Upper lobe of left lung (tissue), 6 donors: Measurements from ENCODE around the gene CBLL2. TPM values are rescaled to one million over a fixed set of nuclear protein-coding genes. Genes with fewer than 3 reads are reported as not detected.
A peak's percentile ranks its signal among the peaks of the same experiment; 100 is the strongest.
"Not testable (repeated sequence)": the region's sequence is repeated elsewhere in the genome, so short reads cannot be mapped to it uniquely, and the experiment has no call there.

Experiments used
- ATAC-seq, 2 donors: fragments of 200-7000 bp; cut with Tn5 transposase; one replicate each; pipeline ENCODE4 v1.9.1; 2022; ENCODE audit warnings: mild to moderate bottlenecking in 2 of 2, moderate library complexity in 2 of 2; ENCODE audit not compliant: low FRiP score in 2 of 2
- DNase-seq, 2 donors: peaks; one replicate each; pipeline ENCODE4 v3.0.0-alpha.2; 2019 to 2020
- H3K27ac ChIP-seq, 4 donors: fragments of 200-600 bp; sonication (generic); one replicate each; pipeline ENCODE4 v1.5.1; 2016 to 2019
- H3K27me3 ChIP-seq, 4 donors: fragments of 200-600 bp; sonication (generic); one replicate each; pipeline ENCODE4 v1.5.1; 2017 to 2019
- H3K36me3 ChIP-seq, 4 donors: fragments of 200-600 bp; sonication (generic); one replicate each; pipeline ENCODE4 v1.5.1; 2016 to 2019
- H3K4me1 ChIP-seq, 4 donors: fragments of 200-600 bp; sonication (generic); one replicate each; pipeline ENCODE4 v1.5.1; 2018 to 2019
- H3K4me3 ChIP-seq, 4 donors: fragments of 200-600 bp; sonication (generic); one replicate each; pipeline ENCODE4 v1.5.1; 2017 to 2019; ENCODE audit warnings: mild to moderate bottlenecking in 2 of 4, moderate library complexity in 1 of 4
- H3K9me3 ChIP-seq, 4 donors: fragments of 200-600 bp; sonication (generic); one replicate each; pipeline ENCODE4 v1.5.1; 2018 to 2019
- EP300 ChIP-seq, 4 donors: sonication (generic); formaldehyde crosslinking; IDR thresholded peaks; one replicate each; pipeline ENCODE4 v1.5.1; 2017; ENCODE audit warnings: antibody characterized with exemption in 4 of 4, control low read depth in 2 of 4
- POLR2A ChIP-seq, 4 donors: fragments of 450-650 bp; IDR thresholded peaks; one replicate each; pipeline ENCODE4 v1.5.1; 2016 to 2017; ENCODE audit warnings: antibody characterized with exemption in 4 of 4, mild to moderate bottlenecking in 2 of 4
- POLR2AphosphoS5 ChIP-seq, 2 donors: sonication (generic); formaldehyde crosslinking; IDR thresholded peaks; one replicate each; pipeline ENCODE4 v1.5.1; 2017; ENCODE audit warnings: antibody characterized with exemption in 2 of 2
- WGBS, 2 donors: methylation state at CpG; one replicate each; pipeline ENCODE4 v1.1.5; 2017 to 2018; 5-methylcytosine and 5-hydroxymethylcytosine counted together
- total RNA-seq, 6 donors: library from RNA; depleted of rRNA in 4 of 6; stranded (reverse); fragments of >200 nt in 4 of 6; gene quantifications; one replicate each; pipeline versions ENCODE4 v1.1.0 to v1.2.1, GENCODE V29; 2016 to 2021
- TF ChIP-seq, protein P1 (sequence below), 6 experiments: fragments of 450-650 bp in 4 of 6; fragments of 200-600 bp in 2 of 6; sonication (generic) in 2 of 6; IDR thresholded peaks; one replicate each; pipeline ENCODE4 v1.5.1; 2016 to 2019; ENCODE audit warnings: antibody characterized with exemption in 6 of 6
- donor health status: DM: no; HTN: no; CAD: no; lungs with moderate emphysema.
- donor health status: DM: no; HTN: yes; CAD: no; lungs with severe emphysema.

Gene CBLL2
- total RNA-seq, 6 donors from 2014 or later, result not detected

DNA sequence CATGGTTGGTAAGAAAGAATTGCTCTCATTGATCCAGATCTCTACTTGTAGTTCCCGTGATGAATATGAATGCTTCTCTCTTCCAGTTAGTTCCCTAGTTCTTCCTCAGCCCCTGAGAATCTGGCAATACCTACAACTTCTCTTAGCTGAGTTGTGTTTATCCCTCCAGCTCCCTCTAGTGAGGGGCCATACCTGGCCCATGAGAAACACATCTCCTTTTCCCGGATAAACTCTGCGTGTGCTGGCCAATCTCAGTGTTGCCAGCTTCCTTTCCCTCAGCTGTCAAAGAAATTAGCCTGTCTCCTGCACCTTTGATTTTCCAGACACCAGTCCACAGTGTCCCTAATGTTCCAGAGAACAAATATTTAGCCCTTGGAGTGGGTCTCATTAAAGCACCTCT is 5.7 kb downstream of the CBLL2 start:
- Histone ChIP-seq H3K27me3 (no peaks in the 10 kb centered on the region), H3K36me3 (no peaks in the 10 kb centered on the region), H3K4me3 (no peak overlapping the region), H3K4me1 (no peaks in the 10 kb centered on the region), H3K27ac (no peak overlapping the region), H3K9me3 (no peaks in the 10 kb centered on the region)
- TF ChIP-seq POLR2AphosphoS5 (IDR thresholded peaks at IDR 0.05) (no peak), EP300 (IDR thresholded peaks at IDR 0.05) (no peak), POLR2A (IDR thresholded peaks at IDR 0.05) (no peak)
- TF ChIP-seq, protein P1, sequence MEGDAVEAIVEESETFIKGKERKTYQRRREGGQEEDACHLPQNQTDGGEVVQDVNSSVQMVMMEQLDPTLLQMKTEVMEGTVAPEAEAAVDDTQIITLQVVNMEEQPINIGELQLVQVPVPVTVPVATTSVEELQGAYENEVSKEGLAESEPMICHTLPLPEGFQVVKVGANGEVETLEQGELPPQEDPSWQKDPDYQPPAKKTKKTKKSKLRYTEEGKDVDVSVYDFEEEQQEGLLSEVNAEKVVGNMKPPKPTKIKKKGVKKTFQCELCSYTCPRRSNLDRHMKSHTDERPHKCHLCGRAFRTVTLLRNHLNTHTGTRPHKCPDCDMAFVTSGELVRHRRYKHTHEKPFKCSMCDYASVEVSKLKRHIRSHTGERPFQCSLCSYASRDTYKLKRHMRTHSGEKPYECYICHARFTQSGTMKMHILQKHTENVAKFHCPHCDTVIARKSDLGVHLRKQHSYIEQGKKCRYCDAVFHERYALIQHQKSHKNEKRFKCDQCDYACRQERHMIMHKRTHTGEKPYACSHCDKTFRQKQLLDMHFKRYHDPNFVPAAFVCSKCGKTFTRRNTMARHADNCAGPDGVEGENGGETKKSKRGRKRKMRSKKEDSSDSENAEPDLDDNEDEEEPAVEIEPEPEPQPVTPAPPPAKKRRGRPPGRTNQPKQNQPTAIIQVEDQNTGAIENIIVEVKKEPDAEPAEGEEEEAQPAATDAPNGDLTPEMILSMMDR (IDR thresholded peaks at IDR 0.05), result no peak
- no peak for ATAC-seq
- WGBS, 2 donors, result 48 to 85% methylated on average over 1 to 3 of the region's 3 CpGs
- DNase-seq, result no peak

DNA sequence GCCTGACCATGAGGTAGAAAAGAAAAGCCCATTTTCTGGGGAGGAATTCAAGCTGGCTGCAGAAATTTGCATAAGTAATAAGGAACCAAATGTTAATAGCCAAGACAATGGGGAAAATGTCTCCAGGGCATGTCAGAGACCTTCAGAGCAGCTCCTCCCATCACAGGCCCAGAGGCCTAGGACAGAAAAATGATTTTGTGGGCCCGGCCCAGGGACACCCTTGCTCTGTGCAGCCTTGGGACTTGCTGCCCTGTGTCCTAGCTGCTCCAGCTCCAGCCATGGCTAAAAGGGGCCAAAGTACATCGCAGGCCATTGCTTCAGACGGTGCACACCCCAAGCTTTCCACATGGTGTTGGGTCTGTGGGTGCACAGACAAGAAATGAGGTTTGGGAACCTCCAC is 16.5 kb downstream of the CBLL2 start:
- not testable (repeated sequence) for H3K4me1 ChIP-seq, H3K27me3 ChIP-seq, H3K27ac ChIP-seq, H3K9me3 ChIP-seq, ATAC-seq, DNase-seq, H3K36me3 ChIP-seq, H3K4me3 ChIP-seq
- 89 to 100% methylated on average over 1 to 3 of the region's 3 CpGs for WGBS, 2 donors

DNA sequence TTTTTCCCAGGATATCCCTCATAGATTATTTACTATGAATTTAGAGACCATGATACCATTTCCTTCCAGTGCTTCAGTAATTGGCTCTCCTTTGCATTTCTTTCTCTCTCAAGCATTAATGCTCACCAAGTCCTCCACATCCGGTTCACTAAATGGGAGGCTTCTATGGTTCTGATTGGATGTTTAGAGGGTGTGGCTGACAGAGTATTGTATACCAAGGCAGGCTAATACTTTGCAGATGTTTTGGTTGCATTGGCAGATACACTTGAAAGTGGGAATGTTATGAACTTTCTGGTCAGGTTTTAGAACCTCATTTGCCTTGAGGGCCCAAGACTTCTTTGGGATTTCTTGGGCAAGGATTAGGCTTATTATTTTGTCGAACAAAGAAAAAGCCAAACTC is 24.2 kb downstream of the CBLL2 start:
- WGBS, 2 donors, result 80 to 81% methylated on average over 2 of the region's 2 CpGs
- H3K27me3 ChIP-seq, result no peaks in the 10 kb centered on the region
- H3K4me1 ChIP-seq, result peaks cover 0 to 11% (median 0%) of the 10 kb centered on the region in 4 donors
- ATAC-seq, result no peak
- H3K36me3 ChIP-seq, result no peaks in the 10 kb centered on the region
- TF ChIP-seq EP300 (IDR thresholded peaks at IDR 0.05), result no peak
- no peak for TF ChIP-seq POLR2A (IDR thresholded peaks at IDR 0.05)
- TF ChIP-seq POLR2AphosphoS5 (IDR thresholded peaks at IDR 0.05), result no peak
- no peaks in the 10 kb centered on the region for H3K9me3 ChIP-seq
- H3K27ac ChIP-seq, result no peak overlapping the region
- DNase-seq, result no peak
- H3K4me3 ChIP-seq, result no peak overlapping the region

DNA sequence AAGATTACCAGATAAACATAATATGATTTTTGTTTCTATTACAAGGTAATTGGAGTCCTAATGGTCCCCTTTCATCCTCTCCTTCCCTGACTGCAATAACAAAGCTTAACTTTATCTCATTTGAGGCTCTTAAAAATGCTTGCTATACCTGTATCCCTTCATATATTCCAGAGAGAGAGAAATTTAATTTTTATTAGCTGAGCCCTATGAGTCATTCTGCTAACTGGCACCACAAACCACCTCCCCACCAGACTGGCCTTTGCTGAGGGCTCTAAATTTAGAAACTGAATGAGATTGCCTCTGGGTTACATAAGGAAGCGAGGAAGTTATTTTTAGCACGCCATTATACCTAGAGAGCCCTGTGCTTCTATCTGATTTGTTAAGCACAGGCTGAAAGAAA is 27.4 kb downstream of the CBLL2 start:
- ATAC-seq (peak in 1 of 2 donors; percentile 70), DNase-seq (peak in 1 of 2 donors; percentile 42)
- 8 to 11% methylated on average over 2 of the region's 2 CpGs for WGBS, 2 donors
- TF ChIP-seq POLR2A (IDR thresholded peaks at IDR 0.05) (no peak), POLR2AphosphoS5 (IDR thresholded peaks at IDR 0.05) (no peak), EP300 (IDR thresholded peaks at IDR 0.05) (no peak)
- TF ChIP-seq, protein P1 (IDR thresholded peaks at IDR 0.05), result no peak
- no peaks in the 10 kb centered on the region for H3K36me3 ChIP-seq
- H3K9me3 ChIP-seq, result no peaks in the 10 kb centered on the region
- H3K4me1 ChIP-seq, result peaks cover 0 to 11% (median 0%) of the 10 kb centered on the region in 4 donors
- no peaks in the 10 kb centered on the region for H3K27me3 ChIP-seq
- no peak overlapping the region for H3K27ac ChIP-seq
- H3K4me3 ChIP-seq, result no peak overlapping the region

DNA sequence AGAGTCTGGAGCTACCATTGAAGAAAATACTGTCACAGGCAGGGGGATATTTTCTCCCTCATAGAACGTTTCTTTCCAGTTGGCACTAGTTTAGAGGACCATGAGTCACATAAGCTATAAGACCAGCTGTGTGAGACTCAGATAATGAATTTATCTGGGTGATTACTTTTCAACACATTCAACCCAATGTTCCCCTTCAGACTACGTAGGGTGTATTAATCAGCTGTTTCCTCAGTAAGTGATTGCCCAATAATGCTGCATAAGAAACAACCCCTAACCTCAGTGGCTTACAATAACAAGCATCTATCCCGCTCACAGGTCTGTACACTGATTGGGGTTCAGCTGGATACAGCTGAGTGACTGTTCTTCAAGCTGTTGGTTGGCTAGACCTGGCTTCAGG is 38.1 kb downstream of the CBLL2 start:
- Histone ChIP-seq H3K9me3 (no peaks in the 10 kb centered on the region), H3K4me1 (no peaks in the 10 kb centered on the region), H3K36me3 (no peaks in the 10 kb centered on the region), H3K4me3 (no peak overlapping the region), H3K27ac (no peak overlapping the region), H3K27me3 (no peaks in the 10 kb centered on the region)
- WGBS, 2 donors, result 55 to 71% methylated on average over 2 to 3 of the region's 3 CpGs
- ATAC-seq, result no peak
- DNase-seq, result no peak
- TF ChIP-seq, protein P1 (IDR thresholded peaks at IDR 0.05), result no peak
- TF ChIP-seq POLR2AphosphoS5 (IDR thresholded peaks at IDR 0.05), result no peak
- no peak for TF ChIP-seq POLR2A (IDR thresholded peaks at IDR 0.05)
- TF ChIP-seq EP300 (IDR thresholded peaks at IDR 0.05), result no peak

DNA sequence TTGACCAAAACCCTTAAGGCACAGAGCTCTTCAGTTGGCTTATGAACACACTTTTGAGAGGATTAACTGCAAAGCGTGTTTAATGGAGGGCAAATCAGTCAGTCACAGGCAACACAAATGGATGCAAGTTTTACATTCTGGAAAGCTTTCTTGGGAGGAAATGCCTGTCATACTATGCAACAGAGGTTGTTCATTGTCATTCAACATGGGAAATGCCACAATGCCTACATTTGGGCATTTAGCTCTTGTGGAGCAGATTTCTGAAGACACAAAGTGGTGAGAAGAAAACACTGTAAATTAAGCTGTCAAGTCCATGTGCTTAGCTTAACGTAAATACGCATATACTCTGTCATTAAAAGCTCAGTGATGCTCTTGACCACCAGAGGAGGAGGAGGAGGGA is 41.1 kb downstream of the CBLL2 start:
- TF ChIP-seq POLR2A (IDR thresholded peaks at IDR 0.05) (no peak), EP300 (IDR thresholded peaks at IDR 0.05) (no peak), POLR2AphosphoS5 (IDR thresholded peaks at IDR 0.05) (no peak)
- TF ChIP-seq, protein P1 (IDR thresholded peaks at IDR 0.05), result no peak
- no peaks in the 10 kb centered on the region for H3K27me3 ChIP-seq
- no peaks in the 10 kb centered on the region for H3K4me1 ChIP-seq
- DNase-seq (no peak), ATAC-seq (no peak)
- no peaks in the 10 kb centered on the region for H3K36me3 ChIP-seq
- 61 to 70% methylated on average over 2 to 3 of the region's 3 CpGs for WGBS, 2 donors
- H3K27ac ChIP-seq, result no peak overlapping the region
- no peak overlapping the region for H3K4me3 ChIP-seq
- H3K9me3 ChIP-seq, result no peaks in the 10 kb centered on the region
